COLO668 (cell line): ENCODE results near the gene GPR132.
A peak's percentile ranks its signal among the peaks of the same experiment; 100 is the strongest.
"Not testable (repeated sequence)": the region's sequence is repeated elsewhere in the genome, so short reads cannot be mapped to it uniquely, and the experiment has no call there.

Experiments
- DNase-seq: peaks from one replicate; lab custom pipeline; 2025; ENCODE audit not compliant: unreplicated experiment; lab: John Stamatoyannopoulos, UW

GPR132 gene

GRCh38 chr14:105045710-105046326 lies 19.4 kb downstream of the GPR132 start:
- peak; percentile 91 for DNase-seq

- no peak for DNase-seq
These were observed 21.6 kb downstream of the GPR132 start for GRCh38 chr14:105043641-105044040.

- peak; percentile 41 for DNase-seq
These were observed 22.4 kb downstream of the GPR132 start for GRCh38 chr14:105042813-105043212.

GRCh38 chr14:105041841-105042765 lies 23.1 kb downstream of the GPR132 start:
- DNase-seq, result no peak

GRCh38 chr14:105039458-105040205 lies 25.6 kb downstream of the GPR132 start:
- DNase-seq, result no peak

GRCh38 chr14:105035616-105036015 lies 29.6 kb downstream of the GPR132 start:
- not testable (repeated sequence) for DNase-seq

- DNase-seq, result no peak
These were observed 30.8 kb downstream of the GPR132 start for GRCh38 chr14:105034315-105035039.

- DNase-seq, result not testable (repeated sequence)
These were observed 31.8 kb downstream of the GPR132 start for GRCh38 chr14:105033412-105033900.

GRCh38 chr14:105032451-105032901 lies 32.8 kb downstream of the GPR132 start:
- DNase-seq, result not testable (repeated sequence)

GRCh38 chr14:105030836-105031396 lies 34.3 kb downstream of the GPR132 start:
- no peak for DNase-seq

GRCh38 chr14:105030194-105030593 lies 35.0 kb downstream of the GPR132 start:
- no peak for DNase-seq

- DNase-seq, result no peak
These were observed 35.8 kb downstream of the GPR132 start for GRCh38 chr14:105029402-105029801.

- no peak for DNase-seq
These were observed 36.8 kb downstream of the GPR132 start for GRCh38 chr14:105028251-105028927.

- DNase-seq, result not testable (repeated sequence)
These were observed 37.5 kb downstream of the GPR132 start for GRCh38 chr14:105027718-105028117.

- DNase-seq, result no peak
These were observed 38.2 kb downstream of the GPR132 start for GRCh38 chr14:105026802-105027563.

- no peak for DNase-seq
These were observed 39.0 kb downstream of the GPR132 start for GRCh38 chr14:105026033-105026785.

- DNase-seq, result no peak
These were observed 39.8 kb downstream of the GPR132 start for GRCh38 chr14:105025429-105025828.

- no peak for DNase-seq
These were observed 41.3 kb downstream of the GPR132 start for GRCh38 chr14:105023791-105024480.
